ENCODE measurements around the gene TOPAZ1. TPM values are rescaled to one million over a fixed set of nuclear protein-coding genes. Genes with fewer than 3 reads are reported as not detected.

The TOPAZ1 gene
- not detected in 2 replicates for total RNA-seq

GRCh38 chr3:44241706-44242105 lies at the start of gene TOPAZ1:
Gene TOPAZ1 (plus strand): TSS chr3:44241886. CDS start chr3:44242054, 168 bp downstream.

GRCh38 chr3:44338010-44338827 lies 96.5 kb downstream of the TOPAZ1 start, which contains the start of gene TCAIM:
Gene TCAIM (plus strand): TSS chr3:44338766. CDS start chr3:44354783, 16,017 bp downstream.

Other genes starting within 250 kb of the TOPAZ1 start
- 37.8 and 39.5 TPM in 2 replicates for gene TCAIM, start 96.9 kb downstream of the TOPAZ1 start, total RNA-seq
- 10.8 and 11.6 TPM in 2 replicates for gene ZNF445, start 235.8 kb downstream of the TOPAZ1 start, total RNA-seq

Data from thoracic aorta endothelial cell (primary cell).